HG02840 (cell line): ENCODE results near the gene PARVA.

Source experiments
- ATAC-seq: cut with Tn5 transposase; IDR thresholded peaks from one replicate; pipeline ENCODE4 v1.9.1; 2021; ENCODE audit warnings: mild to moderate bottlenecking, moderate library complexity, moderate number of reproducible peaks; ENCODE audit not compliant: unreplicated experiment, low FRiP score

The PARVA gene

DNA sequence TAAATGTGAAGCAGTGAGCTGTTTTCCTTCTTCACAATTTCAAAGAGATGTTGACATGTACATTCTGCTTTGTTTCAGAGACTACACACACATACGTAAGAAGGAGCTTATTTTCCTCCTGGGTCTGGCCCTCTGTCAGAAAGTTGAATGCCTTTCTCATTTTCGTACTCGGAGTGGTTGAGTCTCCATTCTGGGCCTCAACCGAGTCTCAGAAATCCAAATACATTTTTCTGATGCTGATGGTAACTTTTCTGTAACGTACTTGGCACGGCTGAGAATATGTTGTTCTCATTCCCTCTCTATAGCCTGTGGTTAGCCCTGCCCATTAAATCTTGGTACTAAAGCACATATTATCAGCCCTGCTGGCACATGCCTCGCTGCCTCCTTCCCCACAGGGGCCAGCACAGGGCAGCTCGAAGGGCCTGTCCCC lies 25.3 kb downstream of the PARVA start:
- ATAC-seq: no peak

- no peak for ATAC-seq
Observed at GRCh38 chr11:12403122-12403996, 26.0 kb downstream of the PARVA start.

DNA sequence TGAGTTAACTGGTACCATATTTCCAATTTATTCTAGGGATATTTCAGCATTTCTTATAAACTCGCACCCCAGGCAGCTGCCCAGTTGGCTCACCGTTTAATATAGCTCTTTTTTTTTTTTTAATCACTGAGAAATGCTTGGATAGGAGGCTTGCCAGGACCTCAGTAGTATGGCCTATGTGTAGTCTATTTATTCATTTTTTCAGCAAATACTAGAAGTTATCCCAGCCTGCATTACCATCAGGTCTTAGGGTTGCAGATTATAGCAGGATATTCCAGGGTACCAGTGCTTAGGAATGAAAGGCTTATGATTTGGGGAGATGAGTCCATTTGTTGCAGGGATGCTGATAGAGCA lies 26.6 kb downstream of the PARVA start:
- ATAC-seq: no peak

GRCh38 chr11:12404436-12404835 lies 27.1 kb downstream of the PARVA start:
- no peak for ATAC-seq

DNA sequence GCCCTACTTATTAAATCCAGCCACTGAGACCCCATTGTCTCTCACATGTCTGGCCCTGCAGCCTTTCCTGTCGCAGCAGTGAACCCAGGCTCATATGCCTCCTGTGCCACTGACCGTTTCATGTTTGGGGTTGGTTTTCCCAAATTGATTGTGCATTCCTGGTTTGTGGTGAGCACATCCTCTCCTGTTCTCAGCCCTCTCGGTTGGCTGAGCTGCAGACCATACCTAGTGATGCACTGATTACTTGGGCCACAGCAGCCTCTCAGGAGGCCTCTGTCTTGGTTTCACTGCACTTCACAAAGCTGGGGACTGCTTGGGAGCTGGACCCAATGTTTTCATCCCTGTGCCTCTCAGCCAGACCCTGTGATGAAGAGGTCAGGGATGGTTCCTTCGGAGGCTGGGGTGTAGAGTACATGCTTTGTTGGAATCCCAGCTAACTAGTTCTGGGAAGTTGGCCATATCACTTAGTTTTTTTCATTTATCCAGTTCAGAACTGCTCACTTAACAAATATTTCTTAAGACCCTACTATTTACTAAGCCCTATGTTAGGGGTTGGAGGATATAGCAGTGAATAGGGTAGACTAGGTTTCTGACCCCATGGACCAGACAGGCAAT lies 30.9 kb downstream of the PARVA start:
- no peak for ATAC-seq

DNA sequence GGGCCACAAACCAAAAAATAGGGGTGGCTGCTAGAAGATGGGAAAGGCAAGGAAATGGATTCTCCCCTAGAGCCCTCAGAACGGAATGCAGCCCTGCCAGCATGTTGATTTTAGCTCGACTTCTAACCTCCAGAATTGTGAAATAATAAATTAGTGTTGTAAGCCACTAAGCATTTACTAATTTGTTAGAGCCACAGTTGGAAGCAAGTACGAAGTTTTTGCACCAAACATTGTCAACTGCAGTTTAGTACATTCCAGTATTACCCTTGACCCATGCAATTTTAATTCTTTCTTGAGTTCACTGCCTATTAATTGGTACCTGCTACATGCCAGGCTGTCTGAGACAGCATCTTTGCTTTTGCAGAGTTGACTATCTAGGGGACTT lies 32.2 kb downstream of the PARVA start:
- ATAC-seq: no peak

DNA sequence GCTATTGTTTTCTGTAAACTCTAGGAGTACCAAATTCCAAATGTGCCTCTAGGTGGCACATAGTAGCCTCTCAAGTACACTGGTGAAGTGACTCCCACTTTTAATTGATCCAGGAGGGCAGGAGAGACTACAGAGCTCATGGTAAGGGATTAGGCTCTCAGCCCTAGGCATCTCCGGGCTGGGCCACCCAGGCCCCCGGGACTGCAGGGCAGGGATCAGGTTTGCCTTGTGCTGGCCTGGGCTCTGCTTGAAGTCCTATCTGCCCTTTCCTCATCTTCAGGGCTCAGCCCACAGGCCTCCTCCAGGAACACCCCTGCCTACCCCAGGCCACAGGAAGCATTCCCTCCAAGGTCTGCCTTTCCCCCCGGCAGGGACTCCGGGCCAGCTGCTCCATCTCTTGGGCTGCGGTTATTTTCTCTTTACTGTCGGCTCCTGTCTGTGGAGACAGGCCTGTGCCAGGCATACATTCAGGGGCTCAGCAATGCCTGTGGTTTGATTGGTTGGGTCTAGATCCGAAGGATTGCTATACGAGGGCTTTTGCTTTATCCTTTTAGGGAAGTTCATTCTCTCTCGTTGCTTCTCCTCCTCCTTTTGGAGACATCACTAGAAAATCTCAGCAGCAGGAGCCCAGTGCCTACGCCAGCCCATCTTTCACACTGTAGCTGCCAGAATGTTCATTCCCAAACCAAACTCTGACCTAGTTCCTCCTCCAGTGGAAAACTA lies 32.8 kb downstream of the PARVA start:
- no peak for ATAC-seq

- ATAC-seq: no peak
Observed at GRCh38 chr11:12411393-12411792, 34.0 kb downstream of the PARVA start.

DNA sequence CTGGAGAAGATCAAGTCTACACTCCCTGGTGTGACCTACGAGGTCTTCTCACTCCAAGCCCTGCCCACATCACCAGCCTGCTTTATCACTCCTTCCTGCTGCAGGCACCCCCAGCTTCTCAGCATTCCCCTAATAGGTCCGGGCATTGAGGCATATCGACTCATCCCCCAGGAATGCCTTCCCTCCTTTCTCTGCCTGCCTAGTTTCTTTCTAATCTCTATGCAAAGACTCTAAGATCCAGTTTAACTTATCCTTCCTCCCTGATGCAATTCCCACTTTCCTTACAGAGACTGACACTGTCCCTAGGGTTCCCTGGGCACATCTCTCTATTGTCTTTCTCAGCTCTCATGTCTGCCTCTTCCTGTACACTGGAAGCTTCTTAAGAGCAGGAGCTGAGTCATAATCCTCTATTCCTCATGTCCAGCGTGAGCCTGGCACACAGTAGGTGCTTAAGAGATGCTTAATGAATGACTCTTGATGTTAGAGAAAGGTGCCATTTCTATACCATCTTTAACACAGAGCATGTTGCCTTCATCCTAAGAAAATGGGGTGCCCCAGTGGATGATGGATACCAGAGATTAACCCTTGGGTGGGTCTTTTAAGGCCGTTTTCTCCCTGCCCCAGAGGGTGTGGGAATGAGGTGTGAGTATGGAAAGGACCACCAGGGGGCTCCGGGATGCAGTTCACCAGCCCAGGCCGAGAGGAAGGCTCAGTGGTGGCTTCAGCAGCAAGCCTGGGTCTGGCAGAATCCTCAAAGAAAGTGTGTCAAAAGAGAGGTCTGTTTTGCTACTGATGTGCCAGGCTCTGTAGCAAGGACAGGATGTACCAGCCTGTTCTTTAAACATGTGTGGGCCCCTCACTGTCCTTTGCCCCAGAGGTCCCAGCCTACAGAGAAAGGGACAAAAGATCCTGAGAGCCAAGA lies 34.7 kb downstream of the PARVA start:
- ATAC-seq: no peak

DNA sequence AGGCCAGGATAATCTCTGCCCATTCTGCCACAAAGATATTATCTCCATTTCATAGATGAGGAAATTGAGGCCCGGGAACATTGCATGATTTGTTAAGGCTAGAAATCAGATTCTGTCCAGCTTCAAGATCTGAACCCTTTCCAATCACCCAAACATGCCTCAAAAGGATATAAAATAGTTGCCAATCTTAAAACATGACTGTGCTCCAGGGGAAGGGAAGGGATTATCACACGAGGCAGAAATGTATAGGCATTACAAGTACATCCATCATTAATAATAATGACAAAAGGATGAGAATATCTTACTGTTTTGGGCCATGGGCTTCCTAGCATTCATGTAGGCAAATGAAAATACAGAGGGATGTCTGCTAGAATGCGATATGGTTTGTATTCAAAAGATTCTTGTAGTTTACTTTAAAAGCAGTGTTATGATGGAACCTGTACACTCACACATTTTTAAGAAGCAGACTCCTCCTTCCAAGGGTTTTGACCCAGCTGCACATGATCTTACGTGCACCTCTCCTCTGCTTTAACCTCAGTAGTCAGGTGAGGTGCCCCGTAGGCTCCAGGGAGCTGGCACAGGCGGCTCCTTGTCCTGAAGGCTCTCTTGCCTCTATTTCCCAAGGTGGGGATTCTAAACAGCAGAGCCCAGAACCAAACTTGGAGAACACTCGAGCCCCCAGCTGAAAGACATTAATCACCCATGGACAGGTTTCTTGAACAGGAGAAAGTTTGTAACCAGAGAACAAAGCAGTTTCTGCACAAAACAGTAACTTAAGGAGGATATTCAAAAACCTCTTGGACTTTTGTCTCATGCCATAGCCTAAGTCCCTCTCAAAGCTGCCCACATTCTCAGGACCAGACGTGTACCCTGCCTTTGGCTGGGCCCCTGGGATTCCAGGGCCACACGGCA lies 36.0 kb downstream of the PARVA start:
- ATAC-seq: no peak

DNA sequence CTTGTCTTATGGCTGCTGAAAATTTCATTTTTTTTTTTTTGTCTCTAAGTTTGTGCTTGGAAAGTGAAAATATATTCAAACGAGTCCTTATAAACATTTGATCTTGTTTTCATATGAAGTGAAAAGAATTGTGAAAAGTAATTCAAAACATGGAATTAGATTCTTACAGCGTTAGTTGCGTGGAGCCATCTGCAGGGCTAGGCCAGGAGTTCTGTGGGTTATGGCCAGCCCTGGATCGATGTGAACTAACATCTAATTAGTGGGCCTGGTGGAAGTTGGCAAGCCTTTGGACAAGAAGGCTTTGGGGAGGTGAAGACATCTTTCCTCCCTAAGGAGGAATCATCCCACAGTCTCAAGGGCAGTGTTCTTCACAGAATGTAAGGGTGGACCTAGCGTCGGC lies 37.2 kb downstream of the PARVA start:
- ATAC-seq: no peak

- ATAC-seq: no peak
Observed at GRCh38 chr11:12415342-12415966, 38.1 kb downstream of the PARVA start.

DNA sequence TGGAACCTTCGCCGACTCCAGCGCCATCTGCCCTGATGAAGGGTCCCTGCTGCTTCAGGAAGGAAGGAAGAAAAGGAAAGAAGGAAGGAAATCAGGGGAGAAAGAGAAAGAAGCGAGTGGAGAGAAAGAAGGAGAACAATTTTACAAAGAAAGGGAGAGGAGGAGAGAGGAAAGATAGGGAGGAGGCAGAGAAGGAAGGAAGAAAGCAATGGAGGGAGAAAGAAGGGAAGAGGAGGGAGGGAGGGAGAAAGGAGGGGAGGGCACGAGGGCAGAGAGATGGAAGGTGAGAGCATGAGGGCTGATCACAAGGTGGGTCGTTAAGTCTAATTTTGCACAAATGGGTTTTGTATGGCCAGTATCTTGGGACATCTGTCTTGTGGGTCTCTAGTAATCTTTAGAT lies 39.2 kb downstream of the PARVA start:
- no peak for ATAC-seq

DNA sequence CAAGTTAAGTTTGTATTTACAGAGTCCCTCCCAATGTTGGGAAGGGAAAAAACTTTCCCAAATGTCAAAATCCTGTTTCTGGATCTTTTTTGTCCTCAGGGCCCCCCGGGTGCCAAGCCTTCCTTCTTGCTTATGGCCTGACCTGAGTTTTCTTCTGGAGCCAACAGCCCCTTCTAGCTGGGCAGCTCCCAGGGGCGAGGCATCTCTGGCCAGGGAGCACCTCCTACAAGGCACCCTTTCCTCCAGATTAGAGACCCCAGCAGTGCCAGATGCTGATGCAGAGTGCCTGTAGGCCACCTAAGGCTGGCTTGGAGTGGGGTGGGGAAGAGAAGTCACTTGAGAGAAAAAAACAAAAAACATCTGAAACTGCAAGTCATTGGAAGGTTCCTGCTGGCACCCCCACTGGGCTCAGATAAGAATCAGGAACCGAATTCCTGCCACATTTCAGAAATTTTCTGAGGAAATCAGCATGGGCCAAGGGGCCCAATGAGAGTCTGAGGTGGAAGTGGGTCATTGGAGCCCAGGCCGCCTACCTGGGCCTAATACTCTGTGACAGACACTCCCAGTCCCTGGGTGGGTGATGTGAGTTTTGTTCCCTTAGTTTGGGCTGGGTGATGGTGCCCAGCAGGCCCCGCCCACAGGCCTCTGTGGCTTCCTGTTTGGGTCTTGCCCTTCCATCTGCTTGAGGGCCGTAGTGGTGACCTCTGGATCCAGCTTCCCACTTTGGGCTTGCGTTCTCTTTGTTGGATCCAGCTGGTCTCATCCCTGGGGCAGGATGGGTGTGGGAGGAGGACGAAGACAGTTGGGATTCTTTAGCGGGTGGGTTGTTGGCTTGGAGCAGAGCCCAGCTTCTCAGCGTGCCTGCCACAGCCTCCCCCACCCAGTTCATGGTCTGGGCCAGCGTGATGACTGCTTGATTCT lies 40.6 kb downstream of the PARVA start:
- no peak for ATAC-seq

GRCh38 chr11:12420040-12420439 lies 42.7 kb downstream of the PARVA start:
- no peak for ATAC-seq

- ATAC-seq: no peak
Observed at GRCh38 chr11:12420706-12421105, 43.3 kb downstream of the PARVA start.

GRCh38 chr11:12421386-12421785 lies 44.0 kb downstream of the PARVA start:
- ATAC-seq: no peak

DNA sequence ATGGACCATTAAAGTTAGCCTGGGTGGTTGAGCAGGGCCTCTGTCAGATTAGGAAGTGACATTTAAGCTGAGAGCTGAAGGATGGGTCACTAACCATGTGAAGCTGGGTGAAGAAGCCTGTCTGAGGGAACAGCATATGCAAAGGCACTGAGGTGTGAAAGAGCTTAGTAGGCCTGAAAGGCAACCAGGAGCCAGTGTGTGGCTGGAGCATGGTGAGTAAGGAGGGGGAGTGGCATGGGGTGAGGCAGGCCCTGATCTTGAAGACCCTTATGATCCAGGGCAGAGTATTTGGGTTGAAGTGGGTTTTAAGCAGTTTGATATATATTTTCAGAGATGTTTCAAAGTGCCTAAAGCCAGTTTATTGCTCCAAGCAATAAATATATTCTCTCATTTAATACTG lies 48.8 kb downstream of the PARVA start:
- ATAC-seq: no peak
